T47D (cell line): ENCODE data around the gene STRADA.

ENCODE experiments used
- DNase-seq, 2 experiments: peaks; one replicate each; pipeline versions ENCODE4 v3.0.0 to v3.0.0-alpha.2; 2011 to 2012; ENCODE audit warnings: low read depth in 1 of 2, low spot score in 1 of 2
- JUND ChIP-seq: IDR thresholded peaks from 2 replicates; pipeline ENCODE4 v1.6.1; 2012; ENCODE audit warnings: low read depth
- in situ Hi-C: cut with HindIII; loops from 2 replicates; pipeline ENCODE4 v1.10.0; 2016; ENCODE audit warnings: low sequenced_read_pairs, low pct_unique_long_range_greater_than_20kb

STRADA gene

DNA sequence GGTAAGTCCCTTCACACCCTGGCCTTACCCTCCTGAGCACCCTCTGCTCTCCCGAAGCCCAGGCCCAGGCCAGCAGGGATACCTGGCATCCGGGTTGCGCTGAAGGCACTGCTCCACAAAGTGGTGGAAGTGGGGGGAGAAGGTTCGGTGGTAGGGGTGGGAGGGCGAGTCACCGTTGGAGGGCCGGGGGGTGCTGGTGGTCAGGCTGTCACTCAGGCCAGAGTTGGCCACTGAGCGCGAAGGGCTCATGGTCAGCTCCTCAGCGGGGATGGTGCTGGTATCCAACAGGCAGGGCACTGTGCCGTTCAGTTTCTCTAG, 37.4 kb downstream of the STRADA start:
- in situ Hi-C loops, result no loop called here
- no peak for TF ChIP-seq JUND
- DNase-seq, result no peak

DNA sequence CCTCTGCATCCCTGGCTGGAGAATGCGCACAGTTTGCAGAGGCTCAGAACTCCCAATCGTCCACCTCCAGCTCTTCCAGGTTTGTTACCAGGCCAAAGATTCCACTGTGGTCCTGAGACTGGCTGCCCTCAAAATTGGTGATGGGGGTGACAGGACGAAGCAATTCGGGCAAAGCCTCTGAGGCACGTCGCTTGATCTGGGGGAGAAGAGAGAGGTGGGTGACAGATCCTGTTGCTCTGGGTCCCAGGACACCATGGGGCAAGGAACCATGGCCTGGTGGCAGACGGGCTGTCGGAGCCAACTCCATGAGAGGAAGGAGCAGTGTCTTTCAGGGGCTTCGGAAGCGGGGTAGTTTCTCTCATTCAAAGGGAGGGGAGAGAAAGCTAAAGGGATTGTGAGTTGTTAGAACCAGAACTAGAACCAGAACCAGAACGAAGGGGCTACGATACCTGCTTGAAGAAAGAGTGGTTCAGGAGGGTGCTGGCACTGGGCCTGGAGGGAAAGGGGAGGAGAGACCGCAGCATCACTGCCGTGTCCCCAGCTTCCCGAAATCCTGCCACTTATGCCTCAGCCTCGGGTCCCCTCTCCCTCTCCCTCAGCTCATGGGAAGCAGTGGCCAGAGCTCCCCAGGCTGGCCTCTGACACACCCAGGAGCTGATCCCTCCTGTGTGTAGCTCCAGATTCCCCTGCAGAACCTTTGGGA, 37.9 kb downstream of the STRADA start:
- DNase-seq, result no peak
- TF ChIP-seq JUND, result no peak
- in situ Hi-C loops, result no loop called here

DNA sequence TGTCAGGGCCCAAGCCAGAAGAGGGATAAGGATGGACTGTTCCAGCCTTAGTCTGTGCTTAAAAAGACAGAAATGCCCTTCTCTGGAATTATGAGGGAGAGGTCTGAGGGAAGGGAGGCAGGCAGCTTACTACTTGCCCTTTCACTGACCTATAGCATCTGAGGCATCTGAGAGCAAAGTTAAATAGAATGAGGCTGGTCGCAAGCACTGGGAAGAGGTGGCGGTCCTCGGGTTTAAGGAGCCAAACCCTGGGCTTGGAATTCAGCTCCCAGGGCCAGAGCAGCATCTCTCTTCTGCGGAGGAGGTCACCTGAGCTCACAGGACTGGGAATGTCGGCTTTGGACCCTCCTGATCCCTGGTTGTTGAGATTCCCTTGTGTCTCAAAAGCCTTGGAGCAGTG, 38.6 kb downstream of the STRADA start:
- no peak for TF ChIP-seq JUND
- in situ Hi-C loops, result no loop called here
- no peak for DNase-seq

DNA sequence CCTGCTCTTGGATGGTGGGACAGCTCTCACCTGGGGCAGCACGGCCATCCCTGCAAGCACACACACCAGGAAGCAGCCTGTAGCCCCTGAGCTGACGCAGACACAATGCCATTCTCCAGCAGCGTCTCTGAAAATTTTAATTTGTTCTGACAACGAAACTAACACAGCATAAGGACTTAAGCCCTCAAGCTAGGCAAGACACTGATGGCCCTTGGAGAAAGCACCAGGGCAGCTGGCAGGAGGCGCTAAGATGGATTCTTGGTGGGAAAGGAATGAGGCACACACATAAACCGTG, 38.9 kb downstream of the STRADA start:
- no peak for TF ChIP-seq JUND
- in situ Hi-C loops, result no loop called here
- DNase-seq, result no peak

DNA sequence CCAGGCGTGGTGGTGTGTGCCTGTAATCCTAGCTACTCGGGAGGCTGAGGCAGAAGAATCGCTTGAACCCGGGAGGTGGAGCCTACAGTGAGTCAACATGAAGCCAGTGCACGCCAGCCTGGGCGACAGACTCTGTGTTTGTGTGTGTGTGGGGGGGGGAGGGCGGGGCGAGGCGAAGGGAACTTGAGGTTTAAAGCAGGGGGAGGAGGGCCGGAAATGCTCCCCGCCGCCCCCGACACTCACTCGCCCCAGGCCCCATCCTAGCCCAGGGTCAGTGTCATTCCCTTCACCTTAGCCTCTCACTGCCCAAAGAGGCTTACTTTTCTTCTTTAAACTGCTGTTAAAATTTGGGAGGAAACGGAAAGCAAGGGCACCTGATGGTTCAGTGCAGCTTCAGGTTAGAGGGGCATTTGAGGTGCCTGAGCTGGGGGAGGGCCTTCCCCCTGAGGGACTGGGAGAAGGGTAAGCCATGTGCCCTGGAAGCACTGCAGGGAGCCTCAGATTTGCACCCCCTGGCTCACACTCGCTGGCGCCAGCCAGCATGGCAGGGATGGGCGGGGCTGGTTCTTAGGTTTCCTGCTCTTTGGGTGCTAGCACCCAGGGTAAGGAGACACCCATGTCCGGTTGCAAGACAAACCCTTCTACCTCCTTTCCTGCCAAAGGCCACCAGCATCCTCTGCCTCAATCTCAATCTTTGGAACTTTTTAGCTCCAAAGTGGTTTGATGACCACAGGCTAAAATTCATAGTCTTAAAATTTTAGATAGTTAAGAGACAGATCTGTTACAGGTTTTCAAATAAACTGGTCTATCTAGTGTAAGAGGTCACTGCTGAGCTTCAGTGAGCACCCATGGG, 39.5 kb downstream of the STRADA start:
- TF ChIP-seq JUND, result no peak
- no peak for DNase-seq
- in situ Hi-C loops, result no loop called here

DNA sequence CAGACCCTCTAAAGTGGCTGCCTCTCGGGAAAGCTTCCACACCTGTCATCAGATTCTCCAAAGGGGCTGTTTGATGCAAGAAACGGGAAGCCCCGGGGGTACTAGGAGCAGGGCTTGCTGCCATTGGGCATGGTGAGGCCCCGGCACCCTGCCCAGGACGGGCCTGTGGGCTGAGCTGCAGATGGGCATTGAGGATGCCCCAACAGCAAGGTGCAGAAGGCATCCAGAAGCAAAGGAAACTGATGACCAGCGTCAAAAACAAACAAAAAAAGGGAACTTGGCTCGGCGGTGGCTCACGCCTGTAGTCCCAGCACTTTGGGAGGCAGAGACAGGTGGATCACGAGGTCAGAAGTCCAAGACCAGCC, 40.2 kb downstream of the STRADA start:
- in situ Hi-C loops, result no loop called here
- no peak for TF ChIP-seq JUND
- DNase-seq, result no peak

DNA sequence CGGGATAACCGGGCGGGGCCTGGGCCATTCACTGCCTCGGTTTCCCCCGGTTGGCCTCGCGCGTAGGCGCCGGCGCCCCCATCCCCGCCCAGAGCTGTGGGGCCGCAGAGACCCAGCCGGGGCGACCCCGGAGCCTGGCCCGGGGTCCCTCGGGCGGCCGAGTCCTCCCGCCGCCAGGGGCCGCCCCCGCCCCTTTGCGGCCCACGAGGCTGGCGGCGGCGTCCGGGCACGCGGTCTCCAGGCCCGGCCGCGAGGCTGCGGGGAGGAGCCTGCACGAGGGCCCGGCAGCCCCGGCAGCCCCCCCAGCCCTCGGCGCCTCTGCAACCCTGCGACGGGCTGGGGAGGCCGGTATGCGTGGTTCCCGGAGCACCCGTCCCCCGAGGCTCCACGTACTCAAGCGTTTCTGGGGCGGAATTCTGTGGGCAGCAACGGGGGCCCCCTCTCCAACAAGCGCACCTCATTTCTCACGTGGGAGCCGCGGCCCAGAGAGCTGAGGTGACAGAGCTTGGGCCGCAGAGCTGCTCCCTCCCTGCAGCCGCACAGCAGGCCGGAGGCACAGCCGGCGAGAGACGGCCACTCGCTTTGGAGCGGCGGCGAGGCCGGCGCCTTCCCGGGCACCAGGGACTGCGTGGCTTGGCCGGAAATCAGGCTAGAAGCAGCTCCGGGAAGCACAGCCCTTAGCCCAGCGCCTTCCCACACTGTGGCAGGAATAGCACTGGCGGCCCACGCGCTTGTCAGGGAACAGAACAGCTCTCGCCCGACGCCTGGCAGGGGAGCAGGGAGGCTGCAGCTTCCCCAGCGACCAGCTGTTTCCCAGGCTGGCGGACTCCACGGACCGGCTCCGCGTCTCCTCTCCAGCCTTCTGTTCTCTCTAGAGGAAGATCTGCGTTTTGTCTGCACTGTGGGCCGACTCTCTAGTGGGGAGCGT, 40.8 kb downstream of the STRADA start:
- in situ Hi-C loops, result no loop called here
- TF ChIP-seq JUND, result no peak
- no peak for DNase-seq

DNA sequence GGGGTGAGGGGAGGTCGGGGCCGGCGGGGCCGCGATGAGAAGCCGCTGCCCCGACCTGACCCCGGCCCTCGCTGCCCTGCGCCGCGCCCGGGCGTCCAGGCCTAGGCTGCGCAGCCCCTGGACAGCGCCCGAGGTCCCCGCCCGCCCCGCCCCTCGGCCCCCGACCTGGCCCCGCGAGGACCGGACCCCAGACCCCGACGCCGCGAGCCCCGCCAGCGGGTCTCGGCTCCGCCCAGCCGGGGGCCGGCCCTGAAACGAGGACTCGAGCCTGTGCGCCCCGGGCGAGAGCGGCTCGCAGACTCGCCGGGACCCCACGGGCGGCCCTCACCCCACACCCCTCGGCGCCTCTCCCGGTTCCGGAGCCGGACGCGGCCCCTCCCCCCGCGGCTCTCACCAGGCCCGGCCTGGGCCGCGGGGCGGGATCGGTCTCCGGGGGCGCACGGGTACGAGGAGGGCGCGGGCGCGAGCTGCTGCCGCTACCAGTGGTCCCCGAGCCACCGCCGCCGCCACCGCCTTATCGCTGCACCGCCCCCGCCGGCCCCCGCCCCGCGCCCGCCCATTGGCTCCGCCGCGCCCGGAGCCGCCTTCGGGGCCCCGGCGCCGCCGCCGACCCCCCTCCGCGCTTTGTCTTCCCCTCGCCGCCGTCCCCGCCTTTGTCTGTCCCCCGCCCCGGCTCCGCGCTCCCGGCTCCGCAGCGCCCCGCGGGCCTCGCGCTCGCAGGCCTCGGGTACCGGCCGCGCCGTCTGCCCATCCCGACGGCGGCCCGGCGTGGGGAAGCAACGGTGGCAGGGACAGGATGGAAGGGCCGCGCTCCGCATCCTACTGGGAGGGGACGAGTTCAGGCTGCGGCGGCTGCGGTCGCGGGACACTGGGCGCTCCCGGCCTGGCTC, 41.7 kb downstream of the STRADA start, which contains the start of gene LIMD2:
Gene LIMD2, minus strand, starts transcription at position 488 of the 890 bp plus-strand sequence. CDS start 827 bp downstream, outside the sequence.
- no peak for DNase-seq
- TF ChIP-seq JUND, result no peak
- in situ Hi-C loops, result no loop called here

DNA sequence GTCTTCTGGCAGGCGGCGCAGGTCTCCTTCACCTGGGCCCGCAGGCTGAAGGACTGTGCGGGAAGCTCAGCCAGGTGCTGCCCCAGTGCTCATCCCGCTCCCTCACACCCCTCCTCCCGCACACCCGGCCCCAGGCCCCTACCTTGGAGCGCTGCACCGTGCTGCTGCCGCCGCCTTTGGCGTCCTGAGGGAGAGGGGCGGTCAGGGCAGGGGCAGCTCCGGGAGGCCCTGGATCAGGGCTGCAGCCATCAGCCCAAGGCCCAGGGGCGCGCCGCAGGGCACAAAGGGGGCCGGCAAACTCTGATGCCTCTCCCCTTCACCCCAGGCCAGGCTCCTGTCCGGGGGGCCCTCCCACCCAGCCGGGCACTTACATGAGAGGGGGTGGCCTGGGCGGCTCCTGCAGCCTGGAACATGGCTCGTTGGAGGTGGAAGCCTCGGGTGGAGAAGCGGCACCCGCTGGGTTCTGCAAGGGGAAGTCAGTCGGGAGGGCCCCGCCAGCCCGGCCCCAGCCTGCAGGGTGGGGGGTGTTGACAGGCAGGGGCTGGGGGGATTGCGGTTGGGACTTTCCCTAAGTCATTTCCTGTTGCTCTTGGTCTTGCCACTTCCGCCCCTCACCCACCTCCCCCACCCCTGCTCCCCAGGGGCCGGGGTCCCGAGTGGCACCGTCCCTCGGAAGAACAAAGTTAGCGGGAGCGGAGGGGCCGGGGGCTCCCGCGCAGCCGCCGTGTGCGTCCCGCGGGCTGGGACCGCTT, 42.5 kb downstream of the STRADA start:
- in situ Hi-C loops, result no loop called here
- TF ChIP-seq JUND, result no peak
- no peak for DNase-seq

DNA sequence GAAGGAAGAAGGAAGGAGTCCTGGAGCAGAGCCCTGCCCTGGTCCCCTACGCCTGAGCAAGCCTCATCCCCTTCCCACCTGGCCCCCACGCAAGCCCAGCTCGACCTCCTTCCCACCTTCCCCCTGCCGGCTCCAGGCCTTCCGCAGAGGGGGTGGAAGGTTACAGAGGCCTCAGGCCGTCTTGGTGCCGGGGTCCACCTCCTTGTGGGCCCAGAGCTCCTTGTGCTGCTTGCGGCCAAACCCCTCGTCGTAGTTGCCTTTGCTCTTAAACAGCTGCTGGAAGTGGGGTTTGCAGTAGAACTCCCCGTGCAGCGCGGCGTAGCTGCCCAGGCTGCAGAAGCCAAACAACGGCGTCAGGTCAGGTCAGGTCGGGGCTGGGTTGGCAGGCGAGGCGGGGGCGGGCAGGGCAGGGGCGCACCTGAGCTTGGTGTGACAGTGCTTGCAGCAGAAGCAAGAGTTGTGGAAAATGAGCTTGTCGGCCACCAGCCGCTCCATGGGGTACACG, 43.2 kb downstream of the STRADA start:
- TF ChIP-seq JUND, result no peak
- in situ Hi-C loops, result no loop called here
- DNase-seq, result no peak
